Measurements from ENCODE around the gene COX7A1. TPM values are rescaled to one million over a fixed set of nuclear protein-coding genes. Genes with fewer than 3 reads are reported as not detected.
"Not testable (repeated sequence)": the region's sequence is repeated elsewhere in the genome, so short reads cannot be mapped to it uniquely, and the experiment has no call there.

COX7A1 gene
- total RNA-seq: 100 to 1,000 TPM in 1 of 3 donors, 10 to 100 TPM in 1, 1 to 10 TPM in 1; 6.0 to 115 (median 11.3) TPM
- long read RNA-seq, donor 1, transcript COX7A1-201 (4 exons, 762 nt): major isoform, 68 of 75 reads
- long read RNA-seq, donor 1, partial matches to known transcripts: 2 of 75 reads
- long read RNA-seq, donor 1, other reads (novel, unspliced or antisense): 1 of 75 reads
- long read RNA-seq, donor 2, transcript COX7A1-201 (4 exons, 762 nt): major isoform, 10 of 11 reads
- long read RNA-seq, donor 2, partial matches to known transcripts: 0 of 11 reads
- long read RNA-seq, donor 2, other reads (novel, unspliced or antisense): 1 of 11 reads

DNA sequence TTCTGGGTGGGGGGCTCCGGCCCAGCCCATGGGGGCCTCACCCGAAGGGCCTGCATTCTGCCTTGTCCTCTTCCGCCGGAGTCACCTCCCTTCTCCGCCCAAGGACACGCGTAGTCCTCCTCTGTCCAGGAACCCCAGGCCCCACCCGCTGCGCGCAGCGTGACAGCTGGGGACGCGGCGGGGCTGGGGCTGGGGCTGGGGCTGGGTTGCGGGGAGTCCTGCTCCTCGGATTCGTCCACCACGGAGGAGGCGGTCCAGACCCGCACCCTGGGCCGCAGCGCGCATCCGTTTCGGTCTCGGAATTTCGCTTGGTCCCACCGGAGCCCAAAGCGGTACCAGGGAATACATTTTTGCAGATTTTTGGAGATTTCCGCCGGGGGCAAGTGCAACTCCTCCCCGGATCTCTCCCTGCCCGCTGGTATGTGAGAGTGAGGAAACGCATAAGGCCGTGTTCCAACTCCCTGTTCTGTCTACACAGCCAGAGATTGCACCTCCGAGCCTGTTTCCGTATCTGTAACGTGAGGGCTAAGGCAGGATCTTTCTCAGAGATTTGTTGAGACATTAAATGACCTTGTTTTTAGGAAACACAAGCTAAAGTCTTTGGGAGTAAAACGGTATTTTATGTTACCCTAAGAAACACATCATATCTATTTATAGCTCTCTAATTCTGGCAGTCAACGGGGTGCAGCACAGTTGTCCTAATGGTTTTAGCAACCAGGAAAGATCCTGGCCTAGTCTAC lies at the start of gene COX7A1:
TSS of gene COX7A1 (minus strand) at position 96 of the 740 bp plus-strand sequence. CDS start at position 56, 40 bp downstream.
- TF ChIP-seq, protein P1, sequence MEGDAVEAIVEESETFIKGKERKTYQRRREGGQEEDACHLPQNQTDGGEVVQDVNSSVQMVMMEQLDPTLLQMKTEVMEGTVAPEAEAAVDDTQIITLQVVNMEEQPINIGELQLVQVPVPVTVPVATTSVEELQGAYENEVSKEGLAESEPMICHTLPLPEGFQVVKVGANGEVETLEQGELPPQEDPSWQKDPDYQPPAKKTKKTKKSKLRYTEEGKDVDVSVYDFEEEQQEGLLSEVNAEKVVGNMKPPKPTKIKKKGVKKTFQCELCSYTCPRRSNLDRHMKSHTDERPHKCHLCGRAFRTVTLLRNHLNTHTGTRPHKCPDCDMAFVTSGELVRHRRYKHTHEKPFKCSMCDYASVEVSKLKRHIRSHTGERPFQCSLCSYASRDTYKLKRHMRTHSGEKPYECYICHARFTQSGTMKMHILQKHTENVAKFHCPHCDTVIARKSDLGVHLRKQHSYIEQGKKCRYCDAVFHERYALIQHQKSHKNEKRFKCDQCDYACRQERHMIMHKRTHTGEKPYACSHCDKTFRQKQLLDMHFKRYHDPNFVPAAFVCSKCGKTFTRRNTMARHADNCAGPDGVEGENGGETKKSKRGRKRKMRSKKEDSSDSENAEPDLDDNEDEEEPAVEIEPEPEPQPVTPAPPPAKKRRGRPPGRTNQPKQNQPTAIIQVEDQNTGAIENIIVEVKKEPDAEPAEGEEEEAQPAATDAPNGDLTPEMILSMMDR (IDR thresholded peaks at IDR 0.05): no peak
- no peaks in the 10 kb centered on the region for H3K4me1 ChIP-seq (ENCODE audit: low read depth)
- no peaks in the 10 kb centered on the region for H3K36me3 ChIP-seq (ENCODE audit: low read depth)
- intact Hi-C loops (cut with DNase I, micrococcal nuclease): no loop called here
- H3K4me3 ChIP-seq: no peak within 1 kb of the TSS
- no peaks in the 10 kb centered on the region for H3K9me3 ChIP-seq
- peak; percentile 54 for ATAC-seq
- DNase-seq: peak in 1 of 3 donors; percentile 46

DNA sequence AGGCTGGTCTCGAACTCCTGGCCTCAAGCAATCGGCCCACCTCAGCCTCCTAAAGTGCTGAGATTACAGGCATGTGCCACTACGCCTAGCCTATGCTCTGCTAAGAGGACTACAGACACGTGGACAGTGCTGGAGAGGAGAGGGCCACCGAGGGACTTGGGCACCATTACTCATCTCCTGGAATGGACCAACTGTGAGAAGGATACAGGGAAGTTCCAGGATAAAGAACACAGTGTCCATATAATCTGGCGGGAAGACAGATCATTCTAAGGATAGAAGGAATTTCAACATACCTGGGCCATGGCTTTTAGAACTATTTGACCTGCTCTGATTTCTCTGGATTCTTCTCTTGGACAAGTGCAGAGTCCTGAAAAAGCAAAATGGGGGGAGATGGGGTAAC lies 49.4 kb upstream of the COX7A1 start:
- ATAC-seq (no peak), DNase-seq (no peak)
- intact Hi-C loops (cut with DNase I, micrococcal nuclease): no loop called here
- H3K4me3 ChIP-seq: no peak overlapping the region
- TF ChIP-seq, protein P1 (IDR thresholded peaks at IDR 0.05): no peak
- no peaks in the 10 kb centered on the region for H3K9me3 ChIP-seq
- no peaks in the 10 kb centered on the region for H3K36me3 ChIP-seq (ENCODE audit: low read depth)
- H3K4me1 ChIP-seq (ENCODE audit: low read depth): no peaks in the 10 kb centered on the region

DNA sequence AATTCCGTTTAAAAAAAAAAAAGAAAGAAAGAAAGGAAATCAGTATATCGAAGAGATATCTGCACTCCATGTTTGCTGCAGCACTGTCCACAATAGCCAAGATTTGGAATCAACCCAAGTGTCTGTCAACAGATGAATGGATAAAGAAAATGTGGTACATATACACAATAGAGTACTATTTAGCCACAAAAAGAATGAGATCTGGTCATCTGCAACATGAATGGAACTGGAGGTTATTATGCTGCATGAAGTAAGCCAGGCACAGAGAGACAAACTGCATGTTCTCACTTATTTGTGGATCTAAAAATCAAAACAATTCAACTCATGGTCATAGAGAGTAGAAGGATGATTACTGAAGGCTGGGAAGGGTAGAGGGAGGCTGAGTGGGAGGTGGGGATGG lies 45.9 kb upstream of the COX7A1 start:
- H3K4me1 ChIP-seq (ENCODE audit: low read depth): no peaks in the 10 kb centered on the region
- intact Hi-C loops (cut with DNase I, micrococcal nuclease): no loop called here
- H3K36me3 ChIP-seq (ENCODE audit: low read depth): no peaks in the 10 kb centered on the region
- no peak overlapping the region for H3K4me3 ChIP-seq
- TF ChIP-seq, protein P1 (IDR thresholded peaks at IDR 0.05): no peak
- ATAC-seq: no peak
- no peaks in the 10 kb centered on the region for H3K9me3 ChIP-seq
- no peak for DNase-seq

DNA sequence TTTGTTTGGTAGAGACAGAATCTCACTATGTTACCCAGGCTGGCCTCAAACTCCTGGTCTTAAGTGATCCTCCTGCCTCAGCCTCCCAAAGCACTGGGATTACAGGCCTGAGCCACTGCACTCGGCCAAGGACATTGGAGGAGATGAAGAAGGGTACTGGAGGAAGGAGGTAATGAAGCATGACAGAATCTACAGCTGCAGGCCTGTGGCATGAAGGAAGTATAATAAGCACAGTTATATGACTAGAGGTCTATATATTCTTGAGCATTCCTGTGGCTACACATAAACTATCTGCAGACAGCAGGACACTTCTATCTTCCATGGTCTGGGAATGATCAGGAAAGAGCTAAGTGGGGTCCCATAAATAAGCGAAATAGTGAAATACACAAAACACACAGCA lies 44.0 kb upstream of the COX7A1 start:
- Histone ChIP-seq H3K4me3 (no peak overlapping the region), H3K9me3 (no peaks in the 10 kb centered on the region), H3K4me1 (ENCODE audit: low read depth) (no peaks in the 10 kb centered on the region), H3K36me3 (ENCODE audit: low read depth) (no peaks in the 10 kb centered on the region)
- TF ChIP-seq, protein P1 (IDR thresholded peaks at IDR 0.05): no peak
- intact Hi-C loops (cut with DNase I, micrococcal nuclease): no loop called here
- ATAC-seq (no peak), DNase-seq (no peak)

DNA sequence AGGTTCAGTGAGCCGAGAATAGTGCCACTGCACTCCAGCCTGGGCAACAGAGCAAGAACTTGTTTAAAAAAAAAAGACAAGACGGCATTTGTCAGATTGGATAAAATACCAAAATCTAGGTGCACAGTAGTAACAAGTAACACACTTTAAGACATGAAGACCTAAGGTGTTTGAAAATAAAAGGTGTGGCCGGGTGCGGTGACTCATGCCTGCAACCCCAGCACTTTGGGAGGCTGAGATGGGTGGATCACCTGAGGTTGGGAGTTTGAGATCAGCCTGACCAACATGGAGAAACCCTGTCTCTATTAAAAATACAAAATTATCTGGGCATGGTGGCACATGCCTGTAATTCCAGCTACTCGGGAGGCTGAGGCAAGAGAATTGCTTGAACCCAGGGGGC lies 34.5 kb upstream of the COX7A1 start:
- H3K4me1 ChIP-seq (ENCODE audit: low read depth); H3K4me3 ChIP-seq; intact Hi-C loops (cut with DNase I, micrococcal nuclease); DNase-seq; H3K9me3 ChIP-seq; H3K36me3 ChIP-seq (ENCODE audit: low read depth); ATAC-seq: not testable (repeated sequence)

DNA sequence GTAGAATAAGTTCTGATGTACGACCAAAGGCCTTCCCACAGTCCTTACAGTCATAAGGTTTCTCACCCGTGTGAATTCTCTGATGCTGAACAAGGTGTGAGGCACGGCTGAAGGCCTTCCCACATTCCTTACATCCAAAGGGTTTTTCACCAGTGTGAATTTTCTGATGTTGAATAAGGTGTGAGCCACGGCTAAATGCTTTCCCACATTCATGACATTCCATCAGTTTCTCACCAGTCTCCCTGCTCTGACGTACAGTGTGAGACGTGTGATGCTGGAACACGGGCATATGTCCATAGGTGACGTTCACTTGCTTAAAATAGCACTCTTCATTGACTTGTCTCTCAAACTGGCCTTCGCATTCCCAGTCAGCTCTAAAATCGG lies 31.0 kb upstream of the COX7A1 start:
- no peaks in the 10 kb centered on the region for H3K9me3 ChIP-seq
- ATAC-seq (no peak), DNase-seq (no peak)
- TF ChIP-seq, protein P1 (IDR thresholded peaks at IDR 0.05): no peak
- H3K4me3 ChIP-seq: no peak overlapping the region
- H3K4me1 ChIP-seq (ENCODE audit: low read depth): no peaks in the 10 kb centered on the region
- intact Hi-C loops (cut with DNase I, micrococcal nuclease): no loop called here
- no peaks in the 10 kb centered on the region for H3K36me3 ChIP-seq (ENCODE audit: low read depth)

All from mucosa of descending colon (tissue), 3 donors.